ELR (cell line): ENCODE measurements around the gene SPTBN1.
A peak's percentile ranks its signal among the peaks of the same experiment; 100 is the strongest.
"Not testable (repeated sequence)": the region's sequence is repeated elsewhere in the genome, so short reads cannot be mapped to it uniquely, and the experiment has no call there.

Experiments
- DNase-seq: peaks from one replicate; pipeline ENCODE4 v3.0.0-alpha.2; 2015; ENCODE audit warnings: low read depth

Gene SPTBN1

GRCh38 chr2:54470266-54470938, 14.3 kb downstream of the SPTBN1 start:
- DNase-seq: peak; percentile 63

GRCh38 chr2:54471221-54471711, 15.1 kb downstream of the SPTBN1 start:
- DNase-seq: peak; percentile 69

- no peak for DNase-seq
These were observed 17.7 kb downstream of the SPTBN1 start for GRCh38 chr2:54473851-54474250.

GRCh38 chr2:54475285-54475684, 19.2 kb downstream of the SPTBN1 start:
- DNase-seq: no peak

GRCh38 chr2:54475919-54476318, 19.8 kb downstream of the SPTBN1 start:
- no peak for DNase-seq

GRCh38 chr2:54476852-54477251, 20.7 kb downstream of the SPTBN1 start:
- no peak for DNase-seq

- no peak for DNase-seq
These were observed 21.8 kb downstream of the SPTBN1 start for GRCh38 chr2:54477896-54478295.

GRCh38 chr2:54478899-54479298, 22.8 kb downstream of the SPTBN1 start:
- no peak for DNase-seq

GRCh38 chr2:54479424-54479823, 23.3 kb downstream of the SPTBN1 start:
- peak; percentile 38 for DNase-seq

- no peak for DNase-seq
These were observed 23.9 kb downstream of the SPTBN1 start for GRCh38 chr2:54480025-54480424.

GRCh38 chr2:54481686-54482085, 25.6 kb downstream of the SPTBN1 start:
- no peak for DNase-seq

- peak; percentile 91 for DNase-seq
These were observed 26.6 kb downstream of the SPTBN1 start for GRCh38 chr2:54482715-54483114.

- DNase-seq: peak; percentile 84
These were observed 27.3 kb downstream of the SPTBN1 start for GRCh38 chr2:54483426-54483825.

- not testable (repeated sequence) for DNase-seq
These were observed 29.6 kb downstream of the SPTBN1 start for GRCh38 chr2:54485756-54486155.

- DNase-seq: peak; percentile 19
These were observed 30.6 kb downstream of the SPTBN1 start for GRCh38 chr2:54486766-54487165.

- no peak for DNase-seq
These were observed 34.7 kb downstream of the SPTBN1 start for GRCh38 chr2:54490863-54491262.

- DNase-seq: no peak
These were observed 36.2 kb downstream of the SPTBN1 start for GRCh38 chr2:54492335-54492734.

GRCh38 chr2:54494087-54494486, 38.0 kb downstream of the SPTBN1 start:
- DNase-seq: peak; percentile 10

GRCh38 chr2:54496920-54497319, 40.8 kb downstream of the SPTBN1 start:
- DNase-seq: no peak

GRCh38 chr2:54497763-54498680, 41.9 kb downstream of the SPTBN1 start:
- peak; percentile 50 for DNase-seq

GRCh38 chr2:54499661-54500060, 43.5 kb downstream of the SPTBN1 start:
- DNase-seq: no peak

- DNase-seq: no peak
These were observed 44.5 kb downstream of the SPTBN1 start for GRCh38 chr2:54500404-54501205.
